K562 (cell line): ENCODE data around the gene CSTB. TPM values are rescaled to one million over a fixed set of nuclear protein-coding genes. Genes with fewer than 3 reads are reported as not detected.

Experiments
- AFF4 ChIP-seq: sonication (generic); formaldehyde crosslinking; IDR thresholded peaks from 2 replicates; pipeline ENCODE4 v1.8.0; 2023; ENCODE audit warnings: mild to moderate bottlenecking, missing genetic modification reagents
- MXI1 ChIP-seq: IDR thresholded peaks from 2 replicates; pipeline ENCODE4 v1.6.1; 2011; ENCODE audit warnings: low read depth, mild to moderate bottlenecking, improper control_type of control experiment, low read length
- POLR2G ChIP-seq: fragments of 200-400 bp; formaldehyde crosslinking; IDR thresholded peaks from 2 replicates; pipeline ENCODE4 v1.6.1; 2017; ENCODE audit warnings: low read depth, mild to moderate bottlenecking, antibody characterized with exemption, low read length, moderate library complexity
- RAD51 ChIP-seq: fragments of 450-650 bp; IDR thresholded peaks from 2 replicates; pipeline ENCODE4 v1.7.1; 2016; ENCODE audit warnings: low read depth, mild to moderate bottlenecking, borderline replicate concordance
- SRF ChIP-seq, 2 experiments: fragments of 250-450, 450-650 bp in 1 of 2; sonication (Bioruptor Pico) in 1 of 2; sonication (generic) in 1 of 2; formaldehyde crosslinking; IDR thresholded peaks; 2 replicates each; pipeline versions ENCODE4 v1.5.0 to v1.5.1; 2020 to 2022; ENCODE audit warnings: mild to moderate bottlenecking in 1 of 2, missing genetic modification reagents in 1 of 2
- TBP ChIP-seq: optimal IDR thresholded peaks from 2 replicates; pipeline ENCODE3; 2011; ENCODE audit warnings: low read depth, low read length, improper control_type of control experiment
- ZNF24 ChIP-seq: fragments of 450-650 bp; IDR thresholded peaks from 2 replicates; pipeline ENCODE4 v1.6.1; 2016
- ZNF282 ChIP-seq: sonication (generic); formaldehyde crosslinking; IDR thresholded peaks from 2 replicates; pipeline ENCODE4 v1.8.1; 2023; ENCODE audit warnings: missing genetic modification reagents
- ZNF407 ChIP-seq: fragments of 450-650 bp; IDR thresholded peaks from 2 replicates; pipeline ENCODE4 v1.6.1; 2016; ENCODE audit warnings: low read depth
- ZNF592 ChIP-seq: fragments of 450-650 bp; IDR thresholded peaks from 2 replicates; pipeline ENCODE4 v1.6.1; 2017; ENCODE audit warnings: antibody characterized with exemption, mild to moderate bottlenecking
- polyA plus RNA-seq, 8 experiments: library from polyadenylated mRNA; depleted of rRNA in 4 of 8; stranded (reverse) in 5 of 8; unstranded in 3 of 8; fragments of >200 nt; fragmentation: Nextera tagmentation in 2 of 8; fragmentation: Illumina TruSeq in 1 of 8; extraction: Ambion mirVana in 2 of 8; extraction: Trizol in 1 of 8; gene quantifications; 2 replicates each; pipeline versions ENCODE4 v1.2.1 to v1.2.3, GENCODE V29; 2011 to 2014; ENCODE audit warnings: inconsistent platforms in 1 of 8, missing spikeins in 1 of 8
- total RNA-seq, 7 experiments: library from RNA; depleted of rRNA in 6 of 7; stranded (reverse); fragments of >200 nt in 6 of 7; fragmentation: Illumina TruSeq in 2 of 7; extraction: Trizol in 2 of 7; gene quantifications; 2 replicates each; pipeline versions ENCODE4 v1.2.1 to v1.2.3, GENCODE V29; 2011 to 2021; ENCODE audit warnings: low replicate concordance in 1 of 7

CSTB gene
- total and polyA plus RNA-seq, 9 of the 15 experiments (the other 6 are each of a cell fraction or from before 2014, with no cell fraction given), result 12.4 to 65.0 (median 31.7) TPM

GRCh38 chr21:43775795-43776430 lies at the start of gene CSTB (continued):
- TF ChIP-seq ZNF407, result no peak
- 0 out of 2 replicates have a peak, but pooled peaks have one; percentile 31 for TF ChIP-seq ZNF592
- TF ChIP-seq TBP, result peak; percentile 82
- TF ChIP-seq MXI1, result peak; percentile 20; the same call in 1 of the 2 replicates
- peak; percentile 97 for TF ChIP-seq POLR2G
- TF ChIP-seq ZNF24, result no peak
- 0 out of 4 replicates have a peak, but pooled peaks of 1 of the 2 experiments have one; percentile 41 for TF ChIP-seq SRF (CRISPR knock-in tag; IDR thresholded peaks at IDR 0.05)
- TF ChIP-seq AFF4 (CRISPR knock-in tag), result peak; percentile 87
- TF ChIP-seq ZNF282 (CRISPR knock-in tag), result peak; percentile 89
- peak; percentile 98 for TF ChIP-seq RAD51
